GM18520 (cell line): ENCODE results near the gene RFX8.
"Not testable (repeated sequence)": the region's sequence is repeated elsewhere in the genome, so short reads cannot be mapped to it uniquely, and the experiment has no call there.

Experiments used
- ATAC-seq: cut with Tn5 transposase; IDR thresholded peaks from one replicate; pipeline ENCODE4 v1.9.1; 2021; ENCODE audit not compliant: unreplicated experiment

Gene RFX8

DNA sequence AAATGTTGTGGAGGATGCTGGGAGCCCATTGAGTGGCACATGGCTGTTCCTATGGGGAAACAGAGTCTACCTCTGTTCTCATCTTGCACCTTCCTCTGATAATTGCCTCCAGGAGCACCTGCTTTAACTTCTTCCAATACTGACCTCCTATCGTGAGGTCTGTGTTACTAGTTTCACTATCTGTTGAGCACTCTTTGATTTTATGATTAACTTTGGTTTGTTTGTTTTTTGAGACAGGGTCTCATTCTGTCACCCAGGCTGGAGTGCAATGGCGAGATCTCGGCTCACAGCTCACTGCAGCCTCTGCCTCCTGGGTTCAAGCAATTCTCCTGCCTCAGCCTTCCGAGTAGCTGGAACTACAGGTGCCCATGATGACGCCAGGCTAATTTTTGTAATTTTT lies 12.1 kb upstream of the RFX8 start:
- no peak for ATAC-seq

DNA sequence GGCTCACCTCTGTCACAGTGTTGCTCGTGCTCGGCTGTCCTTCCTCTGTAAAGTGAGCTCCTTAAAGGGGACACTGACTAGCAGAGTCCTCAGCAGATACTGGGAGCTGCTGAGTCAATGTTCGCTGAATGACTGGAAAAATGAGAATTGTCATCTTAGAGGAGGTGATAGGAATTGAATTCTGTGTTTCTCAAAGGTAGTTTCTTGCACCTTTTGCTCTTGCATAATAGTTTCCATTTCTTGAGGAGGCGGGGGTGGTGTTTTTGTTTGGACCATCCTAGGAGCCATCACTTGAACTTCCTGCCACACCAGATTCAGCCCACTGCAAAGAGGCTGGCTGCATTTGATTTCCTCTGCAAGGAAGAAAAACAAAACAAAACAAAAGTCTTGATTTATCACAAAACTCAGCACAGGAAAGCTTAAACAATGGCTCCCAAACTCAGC lies 11.4 kb upstream of the RFX8 start:
- ATAC-seq = no peak

DNA sequence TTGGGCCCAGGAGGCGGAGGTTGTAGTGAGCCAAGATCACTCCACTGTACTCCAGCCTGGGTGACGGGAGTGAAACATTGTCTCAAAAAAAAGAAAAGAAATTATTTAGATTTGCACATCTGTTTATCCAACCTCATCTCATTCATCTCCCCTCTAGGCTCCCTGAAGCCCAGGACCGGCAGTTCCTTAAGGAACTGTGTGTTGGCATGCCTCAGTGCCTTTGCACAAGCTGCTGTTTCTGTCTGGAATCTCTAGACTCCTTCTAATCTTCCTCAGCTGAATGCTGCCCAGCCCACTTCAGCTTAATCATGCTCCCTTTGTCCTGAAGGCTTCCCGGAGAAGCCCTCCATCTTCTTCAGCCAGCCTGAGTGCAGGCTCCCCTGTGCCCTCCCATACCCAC lies 10.9 kb upstream of the RFX8 start:
- no peak for ATAC-seq

DNA sequence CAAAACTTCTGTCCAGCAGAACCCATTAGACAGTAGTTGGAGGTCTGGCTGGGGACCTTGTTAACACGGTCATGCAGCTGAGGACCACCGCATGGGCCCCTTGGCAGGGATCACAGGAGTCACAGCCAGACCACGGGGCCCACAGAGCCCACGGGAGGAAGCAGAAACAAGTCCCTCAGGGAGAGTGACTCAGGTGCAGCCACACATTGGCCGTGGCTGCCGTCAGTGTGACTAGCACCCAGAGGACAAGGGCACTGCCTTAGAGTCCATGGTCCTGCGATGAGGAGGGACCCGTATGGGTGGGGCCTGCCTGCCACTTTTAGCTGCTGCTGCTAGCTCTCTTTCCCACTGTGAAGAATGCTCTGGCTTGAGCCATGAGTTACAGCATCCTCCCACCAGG lies 5.9 kb upstream of the RFX8 start:
- ATAC-seq = no peak

DNA sequence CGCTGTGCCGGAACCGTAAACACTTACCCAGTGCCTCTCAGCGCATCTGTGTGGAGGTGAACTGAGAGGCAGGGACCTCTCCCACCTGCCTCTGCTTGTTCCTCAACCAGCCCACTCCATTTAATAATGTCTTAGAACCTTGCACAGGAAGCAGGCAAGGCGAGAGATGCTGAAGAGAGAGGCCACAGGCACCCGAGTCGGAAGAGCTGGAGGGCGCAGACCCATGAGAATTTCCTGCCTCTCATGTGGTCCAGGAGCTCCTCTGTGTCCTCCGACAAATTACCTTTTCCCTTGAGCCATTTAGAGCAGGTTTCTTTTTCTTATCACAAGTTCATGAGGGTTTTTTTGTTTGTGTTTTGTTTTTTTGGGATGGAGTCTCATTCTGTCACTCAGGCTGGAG lies 4.9 kb upstream of the RFX8 start:
- no peak for ATAC-seq

DNA sequence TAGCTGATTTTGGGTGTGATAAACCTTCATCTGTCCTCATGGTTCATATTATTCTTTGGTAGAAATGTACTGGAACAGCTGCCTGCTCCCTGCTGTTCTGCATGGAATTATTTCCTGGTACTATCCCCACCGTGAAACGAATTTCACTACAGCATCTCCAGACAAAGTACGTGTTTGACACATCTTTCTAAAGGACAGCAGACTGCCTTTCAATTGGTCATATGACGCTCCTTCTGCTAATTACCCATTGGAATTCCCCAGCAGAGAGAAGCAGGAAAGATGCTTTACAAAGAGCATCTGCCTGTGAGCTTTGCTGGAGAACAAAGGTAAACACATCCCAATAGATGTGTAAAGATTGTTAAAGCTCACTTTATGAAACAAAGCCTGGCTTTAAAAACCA lies 4.4 kb upstream of the RFX8 start:
- no peak for ATAC-seq

DNA sequence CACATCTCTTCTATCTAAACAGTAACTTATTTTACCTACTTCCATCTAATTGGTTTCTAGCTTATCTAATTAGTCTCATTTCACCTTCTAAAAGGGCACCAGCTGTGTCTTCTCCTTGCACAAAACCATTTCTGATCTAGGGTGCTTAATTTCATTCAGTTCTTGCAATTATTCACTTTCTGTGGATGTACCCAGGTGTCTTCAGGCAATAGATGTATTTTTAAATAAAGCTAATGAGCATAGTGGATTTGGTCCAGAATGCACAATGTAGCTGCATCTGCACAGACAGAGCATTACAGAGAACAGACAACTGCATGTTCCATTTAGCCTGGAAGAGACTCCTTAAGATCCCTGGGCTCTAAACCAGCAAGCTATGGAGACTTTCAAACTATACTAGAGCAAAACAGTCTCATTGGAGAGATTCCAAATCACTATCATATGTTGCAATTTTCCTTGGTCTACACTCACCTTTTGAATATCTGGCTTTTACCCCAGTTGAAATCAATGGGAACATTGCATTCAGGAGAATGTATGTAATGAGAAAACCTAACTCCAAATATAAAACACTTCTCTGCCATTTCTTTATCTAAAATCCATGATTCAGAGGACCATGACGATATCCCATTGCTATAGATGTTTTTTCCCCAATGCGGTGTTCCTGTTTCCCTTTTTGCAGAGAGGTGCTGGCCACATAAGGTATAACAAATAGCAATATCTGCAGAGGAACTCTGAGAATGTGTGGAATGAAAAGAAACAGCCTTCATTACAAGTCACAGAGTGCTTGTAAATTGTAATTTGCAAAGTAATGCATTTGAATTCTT lies 3.5 kb upstream of the RFX8 start:
- no peak for ATAC-seq

DNA sequence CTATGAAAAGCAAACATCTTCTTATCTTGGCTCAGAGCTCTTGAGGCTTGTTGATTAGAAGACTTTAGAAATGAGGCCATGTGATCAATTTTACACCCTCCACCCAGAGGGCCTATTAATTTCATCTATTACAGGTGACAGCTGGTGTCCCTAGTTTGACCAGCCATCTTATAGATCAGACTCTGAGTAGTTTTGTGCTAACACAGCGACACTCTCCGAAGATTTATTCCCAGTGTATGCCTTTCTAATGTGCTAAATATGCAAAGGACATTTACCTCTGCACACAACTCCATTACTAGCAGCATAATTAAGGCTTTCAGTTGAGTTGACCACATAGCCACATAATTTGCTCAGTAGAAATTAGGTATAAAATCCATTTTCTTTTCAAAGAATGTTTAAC lies 2.6 kb upstream of the RFX8 start:
- no peak for ATAC-seq

DNA sequence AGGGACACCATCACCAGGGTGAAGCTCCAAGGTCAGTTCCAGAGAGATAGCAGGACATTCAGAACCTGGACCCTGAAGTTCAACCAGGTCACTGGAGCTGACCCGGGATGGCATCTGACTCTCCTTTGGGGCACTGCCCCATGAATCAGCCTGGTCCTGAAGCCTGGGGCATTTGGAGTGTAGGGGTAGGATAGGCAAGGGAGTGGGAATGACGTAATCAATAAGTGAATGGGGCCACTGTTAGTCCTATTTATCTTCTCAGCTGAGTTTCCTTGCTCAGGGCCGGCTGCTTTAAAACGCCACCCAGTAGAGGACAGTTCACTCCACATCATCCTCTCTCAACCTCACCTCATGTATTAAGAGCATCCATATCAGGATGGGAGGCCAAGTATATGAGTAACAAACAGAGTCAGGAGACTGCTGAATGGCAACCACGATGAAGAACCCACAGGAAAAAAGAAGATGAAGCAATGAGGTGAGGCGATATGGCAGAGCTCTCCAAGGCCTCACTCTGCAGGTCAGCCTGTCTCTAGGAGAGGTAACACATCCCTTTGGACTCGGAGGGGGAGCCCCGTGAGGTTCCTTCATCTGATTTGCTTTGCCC lies 1.8 kb upstream of the RFX8 start:
- ATAC-seq = no peak

DNA sequence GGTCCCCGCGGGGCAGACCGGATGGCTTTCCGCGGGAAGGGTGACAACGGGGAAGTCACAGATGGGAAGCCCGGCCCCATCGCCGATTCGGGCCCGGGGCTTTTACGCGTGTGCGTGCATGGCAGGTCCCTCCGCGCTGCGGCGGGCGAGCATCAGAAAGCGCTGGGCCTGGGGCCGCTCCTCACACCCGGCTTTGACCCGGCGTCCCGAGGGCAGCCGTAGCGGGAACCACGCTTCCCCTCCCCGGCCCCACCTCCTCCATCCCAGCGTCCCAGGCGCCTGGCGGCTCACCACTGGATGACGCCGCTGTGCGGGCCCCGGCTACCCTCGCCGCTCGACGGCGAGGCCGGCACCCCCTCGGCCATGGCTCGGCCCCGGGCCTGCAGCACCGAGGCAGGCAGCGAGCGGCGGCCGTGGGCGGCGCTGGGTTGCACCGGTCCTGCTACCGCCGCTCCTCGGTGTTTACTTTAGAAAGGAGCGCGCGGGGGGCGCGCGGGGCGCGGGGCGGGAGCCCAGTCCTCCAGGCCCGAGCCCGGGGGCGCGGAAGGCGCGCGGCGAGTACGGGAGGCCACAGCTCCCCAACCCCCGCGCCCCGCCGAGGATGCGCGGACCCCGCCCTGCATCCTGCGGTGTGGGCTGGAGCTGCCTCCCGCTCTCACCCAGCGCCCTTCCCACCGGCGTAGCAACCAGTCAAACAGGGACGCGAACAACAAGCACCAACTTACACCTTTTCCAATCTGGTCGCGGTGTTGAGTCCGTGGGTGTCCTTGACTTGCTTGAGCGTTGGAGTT lies 806 bp downstream of the RFX8 start:
- ATAC-seq = no peak

DNA sequence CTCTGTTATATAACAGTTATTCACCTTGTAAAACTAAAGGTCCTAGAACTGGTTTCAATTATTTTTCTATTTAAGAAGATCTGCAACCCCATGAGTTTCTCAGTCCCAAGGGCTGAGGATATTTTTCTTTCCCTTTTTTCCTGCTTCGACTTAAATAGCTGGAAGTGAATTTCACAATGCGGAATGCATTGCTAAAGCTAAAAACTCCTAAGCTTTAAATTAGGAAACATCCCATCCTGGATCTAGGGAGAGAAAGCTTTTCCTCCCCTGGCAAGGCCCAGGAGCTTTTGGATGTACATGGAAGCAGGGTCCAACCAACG lies 1.4 kb downstream of the RFX8 start:
- no peak for ATAC-seq

DNA sequence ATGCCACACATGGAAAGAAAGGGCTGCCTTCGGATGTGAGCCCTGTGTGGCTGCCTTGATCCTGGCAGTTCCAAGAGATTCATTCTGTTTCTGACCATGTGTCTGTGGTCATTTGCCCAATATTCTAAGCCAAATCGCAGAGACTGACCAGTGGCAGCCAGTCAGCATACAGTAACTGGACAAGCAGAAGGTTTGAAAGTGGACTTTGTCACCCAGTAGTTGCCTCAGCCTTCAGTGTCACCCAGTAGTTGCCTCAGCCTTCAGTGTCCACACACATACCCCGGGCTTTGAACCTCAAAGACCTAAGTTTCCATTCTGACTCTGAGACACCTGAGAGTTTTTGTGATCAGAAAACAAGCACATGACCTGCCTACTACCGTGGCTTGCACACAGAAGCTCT lies 5.0 kb downstream of the RFX8 start:
- ATAC-seq = no peak

DNA sequence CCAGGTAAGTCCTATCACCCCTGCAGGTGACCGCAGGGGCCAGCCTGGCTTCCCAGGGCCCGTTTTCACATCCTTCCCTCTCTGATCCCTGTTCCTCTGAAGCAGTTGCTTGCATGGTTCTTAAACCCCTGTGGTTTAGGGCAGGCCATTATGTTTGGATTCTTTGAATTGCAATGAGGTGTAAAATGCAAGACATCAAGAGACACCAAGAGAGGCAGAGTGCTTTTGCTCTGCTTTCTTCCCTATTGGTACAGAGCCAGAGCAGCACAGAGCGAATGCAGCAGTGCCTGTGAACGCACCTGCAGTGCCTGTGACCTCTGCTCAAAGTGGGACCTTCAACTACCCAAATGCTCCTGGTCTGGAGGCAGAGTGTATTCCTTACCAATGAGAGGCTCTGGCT lies 7.6 kb downstream of the RFX8 start:
- ATAC-seq = no peak

DNA sequence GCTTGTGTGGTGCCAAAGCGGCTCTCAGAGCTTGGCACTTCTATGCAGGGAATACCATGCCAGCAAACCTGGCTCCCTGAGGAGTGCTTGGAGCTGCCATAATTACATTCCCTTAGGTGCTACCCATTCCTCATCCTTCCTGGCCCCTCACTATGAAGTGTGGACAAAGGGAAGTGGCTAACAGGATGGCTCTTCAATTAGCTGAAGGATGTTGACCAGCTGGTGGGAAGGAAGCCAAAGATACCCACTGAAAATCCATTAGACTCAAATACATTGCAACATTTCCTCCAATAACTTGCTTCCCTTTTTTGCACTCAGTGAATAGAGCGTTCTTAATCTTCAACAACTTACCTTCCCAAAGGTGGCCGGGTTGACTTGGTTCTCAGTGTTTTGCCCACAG lies 8.5 kb downstream of the RFX8 start:
- no peak for ATAC-seq

DNA sequence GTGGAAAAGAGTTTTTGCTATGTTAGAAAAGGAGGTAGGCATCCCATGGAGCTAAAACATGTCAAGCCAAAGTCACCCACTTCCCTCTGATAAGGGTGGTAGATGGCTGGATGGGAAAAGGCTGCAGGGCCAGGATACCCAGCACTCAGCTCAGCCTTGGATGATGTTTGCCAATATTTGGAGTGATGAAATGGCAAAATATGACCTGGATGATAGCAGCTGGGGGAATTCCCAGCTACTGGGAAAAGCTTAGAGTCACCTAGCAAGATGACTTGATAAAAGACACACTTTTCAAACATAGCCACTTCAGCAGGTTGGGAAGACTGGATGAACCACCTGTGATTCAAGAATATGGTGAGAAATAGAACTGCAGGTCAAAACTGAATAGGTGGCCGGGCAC lies 10.1 kb downstream of the RFX8 start:
- ATAC-seq = no peak

DNA sequence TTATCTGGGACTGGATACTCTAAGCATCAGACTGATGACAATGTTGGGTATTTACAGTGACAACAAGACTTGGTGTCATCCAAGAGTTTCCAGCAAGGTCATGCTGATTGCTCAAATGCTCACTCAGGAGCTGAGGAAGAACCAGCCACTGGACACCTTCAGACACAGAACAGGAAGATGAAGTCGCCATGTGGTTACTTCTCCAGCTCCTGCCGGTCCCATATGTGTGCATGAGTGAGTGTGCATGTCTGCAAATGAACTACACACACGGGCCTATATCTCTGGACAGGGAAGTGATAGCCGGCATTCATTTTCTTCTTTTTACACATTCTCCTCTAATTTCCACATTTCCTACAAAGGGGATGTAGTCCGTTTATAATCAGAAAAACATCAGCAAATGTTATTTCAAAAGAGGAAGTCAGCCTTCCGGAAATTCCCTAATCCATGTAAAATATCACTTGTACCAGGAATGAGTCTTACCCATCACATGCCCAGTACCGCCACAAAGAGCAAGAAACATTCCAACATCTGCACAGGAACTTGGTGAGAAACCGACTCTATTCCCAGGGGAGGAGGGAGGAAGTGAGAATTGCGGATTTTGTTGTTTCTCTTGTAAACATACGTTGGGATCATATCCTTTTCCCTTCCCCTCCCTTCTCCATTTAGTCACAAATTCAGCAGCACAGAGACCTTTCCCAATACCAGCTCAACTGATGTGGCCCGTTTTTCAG lies 10.8 kb downstream of the RFX8 start:
- ATAC-seq = no peak

DNA sequence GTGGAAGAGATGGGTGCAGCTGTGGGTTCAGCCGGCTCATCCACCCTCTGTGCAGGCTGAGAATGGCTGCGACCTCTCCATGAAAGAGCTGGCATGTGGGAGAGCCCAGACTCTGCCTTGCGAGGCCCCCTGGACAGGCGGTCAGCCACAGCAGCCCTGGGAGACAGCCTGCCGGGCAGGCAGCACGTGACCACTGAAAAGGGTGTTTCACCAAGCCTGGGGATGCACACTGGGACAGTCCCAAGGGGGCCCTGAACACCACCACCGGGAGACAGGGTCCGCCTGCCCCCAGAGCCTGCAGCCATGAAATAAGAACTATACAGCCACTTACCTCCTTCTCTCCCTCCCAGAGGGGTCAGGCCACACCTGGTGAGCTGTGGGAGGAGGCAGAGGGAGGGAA lies 11.5 kb downstream of the RFX8 start:
- ATAC-seq = no peak

DNA sequence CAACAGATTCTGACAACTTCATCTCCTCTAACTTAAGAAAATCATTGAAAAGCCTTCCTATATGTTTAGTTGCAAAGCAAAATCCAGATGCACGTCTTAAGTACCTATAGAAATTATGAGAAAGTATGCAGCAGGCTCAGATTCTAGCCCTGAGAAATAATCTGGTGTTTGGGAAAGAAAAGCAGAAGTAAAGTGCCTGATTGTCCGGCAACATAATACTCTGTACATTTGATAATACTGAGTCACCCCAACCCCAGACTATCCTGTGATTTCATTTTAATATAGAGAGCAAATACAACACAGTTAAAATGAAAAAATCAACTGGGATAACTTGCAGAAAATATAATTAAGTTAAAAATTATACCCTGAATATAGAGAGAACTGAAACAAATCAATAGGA lies 13.5 kb downstream of the RFX8 start:
- no peak for ATAC-seq

DNA sequence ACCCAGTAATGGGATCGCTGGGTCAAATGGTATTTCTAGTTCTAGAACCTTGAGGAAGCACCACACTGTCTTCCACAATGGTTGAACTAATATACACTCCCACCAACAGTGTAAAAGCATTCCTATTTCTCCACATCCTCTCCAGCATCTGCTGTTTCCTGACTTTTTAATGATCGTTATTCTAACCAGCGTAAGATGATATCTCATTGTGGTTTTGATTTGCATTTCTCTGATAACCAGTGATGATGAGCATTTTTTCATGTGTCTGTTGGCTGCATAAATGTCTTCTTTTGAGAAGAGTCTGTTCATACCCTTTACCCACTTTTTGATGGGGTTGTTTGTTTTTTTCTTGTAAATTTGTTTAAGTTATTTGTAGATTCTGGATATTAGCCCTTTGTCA lies 20.5 kb downstream of the RFX8 start:
- not testable (repeated sequence) for ATAC-seq

DNA sequence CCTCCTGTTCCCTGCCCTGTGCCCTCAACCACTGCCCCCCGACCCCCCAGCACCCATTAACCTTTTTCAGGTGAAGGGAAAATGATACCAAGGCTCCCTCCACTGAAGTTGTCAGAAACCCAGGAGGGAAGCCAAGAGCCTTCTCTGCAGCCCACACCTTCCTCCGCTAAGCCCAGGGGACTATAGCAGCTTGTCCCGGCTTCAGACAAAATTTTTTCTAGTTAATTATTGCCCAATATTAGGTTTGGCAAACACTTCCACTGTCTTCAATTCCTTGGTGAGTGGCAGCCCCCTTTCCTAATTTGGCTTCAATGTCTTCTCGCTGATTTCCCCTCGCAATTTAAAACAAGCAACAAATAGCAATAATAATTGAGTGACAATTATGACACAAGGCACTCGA lies 23.9 kb downstream of the RFX8 start:
- ATAC-seq = no peak

DNA sequence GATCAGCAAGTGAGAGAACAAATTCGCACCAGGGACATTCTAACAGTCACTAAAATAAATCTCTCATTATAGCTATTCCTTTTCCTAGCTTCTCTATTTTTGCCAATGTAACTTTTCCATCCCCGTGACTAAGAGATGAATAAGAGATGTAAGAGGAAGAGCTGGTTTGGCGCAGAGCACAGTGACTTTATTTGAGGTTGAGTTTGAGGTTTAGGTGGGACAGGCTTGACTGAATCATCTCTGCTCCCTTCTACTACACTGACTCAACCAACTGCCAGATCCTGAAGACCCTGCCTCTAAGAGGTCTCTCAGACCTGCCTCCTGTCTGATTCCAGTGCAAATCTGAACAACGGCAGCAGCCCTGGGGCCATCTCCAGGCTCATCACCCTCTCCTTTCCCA lies 28.0 kb downstream of the RFX8 start:
- no peak for ATAC-seq

DNA sequence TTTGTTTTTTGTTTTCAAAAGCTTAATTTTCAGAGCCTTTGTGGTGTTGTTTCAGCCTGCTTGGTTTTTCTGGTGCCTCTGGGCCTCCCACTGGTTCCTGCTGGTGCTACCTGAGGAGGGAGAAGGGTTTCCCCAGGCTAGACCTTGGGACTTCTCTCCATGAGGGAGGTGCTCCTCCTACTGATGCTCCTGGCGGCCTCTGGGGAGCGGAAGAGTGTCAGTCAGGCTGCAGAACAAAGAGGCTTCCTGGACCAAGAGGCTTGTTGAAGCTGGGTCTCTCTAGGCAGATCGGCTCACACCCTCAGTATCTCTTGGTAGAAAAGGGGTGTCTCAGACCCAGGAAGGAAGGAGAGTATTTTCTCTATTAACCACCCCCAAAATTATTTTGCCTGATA lies 32.2 kb downstream of the RFX8 start:
- no peak for ATAC-seq
